WTC11 (cell line): ENCODE results near the gene HS2ST1. TPM values are rescaled to one million over a fixed set of nuclear protein-coding genes. Genes with fewer than 3 reads are reported as not detected.

Source experiments
- ATAC-seq: fragments of 200-7000 bp; cut with Tn5 transposase; 2 replicates; pipeline ENCODE4 v1.10.0; 2021; ENCODE audit warnings: mild to moderate bottlenecking, moderate library complexity
- CTCF ChIA-PET: fragments of 300-600 bp; sonication (Branson Sonifier 250); formaldehyde crosslinking; loops from one replicate; lab custom pipeline; 2021; ENCODE audit warnings: antibody characterized with exemption; lab: Charles Lee
- POLR2A ChIA-PET: fragments of 350-600 bp; sonication (Branson Sonifier 250); formaldehyde crosslinking; loops from one replicate; lab custom pipeline; 2021; ENCODE audit warnings: antibody characterized with exemption; lab: Charles Lee
- DNase-seq: peaks from one replicate; pipeline ENCODE4 v3.0.0; 2021; ENCODE audit warnings: low spot score
- H3K27ac Mint-ChIP-seq: 2 replicates; pipeline ENCODE4 v1.8.0; 2021; ENCODE audit warnings: mixed read lengths
- H3K27me3 Mint-ChIP-seq: 2 replicates; pipeline ENCODE4 v1.8.0; 2021; ENCODE audit warnings: low read depth, mild to moderate bottlenecking, moderate library complexity, mixed read lengths
- H3K36me3 Mint-ChIP-seq: 2 replicates; pipeline ENCODE4 v1.8.0; 2021; ENCODE audit warnings: mixed read lengths
- H3K4me1 Mint-ChIP-seq: 2 replicates; pipeline ENCODE4 v1.8.0; 2022; ENCODE audit warnings: mixed read lengths
- H3K4me3 Mint-ChIP-seq: 2 replicates; pipeline ENCODE4 v1.8.0; 2021; ENCODE audit warnings: mild to moderate bottlenecking, moderate library complexity, mixed read lengths
- H3K9me3 Mint-ChIP-seq: 2 replicates; pipeline ENCODE4 v1.8.0; 2021; ENCODE audit warnings: mixed read lengths
- ELF4 ChIP-seq: sonication (generic); formaldehyde crosslinking; IDR thresholded peaks from 2 replicates; pipeline ENCODE4 v1.8.1; 2022; ENCODE audit warnings: low read depth, mild to moderate bottlenecking, moderate library complexity, missing genetic modification reagents
- JAZF1 ChIP-seq: fragments of 250-450 bp; sonication (Bioruptor Pico); IDR thresholded peaks from 2 replicates; pipeline ENCODE4 v1.9.0; 2021; ENCODE audit warnings: moderate library complexity, mild to moderate bottlenecking, inconsistent platforms
- KAT7 ChIP-seq: sonication (generic); formaldehyde crosslinking; IDR thresholded peaks from 2 replicates; pipeline ENCODE4 v1.8.1; 2023; ENCODE audit warnings: missing genetic modification reagents, mild to moderate bottlenecking, borderline replicate concordance
- NFATC4 ChIP-seq: fragments of 250-450 bp; sonication (Bioruptor Pico); IDR thresholded peaks from 2 replicates; pipeline ENCODE4 v1.9.0; 2021; ENCODE audit warnings: mild to moderate bottlenecking
- NFE2L1 ChIP-seq: sonication (generic); formaldehyde crosslinking; IDR thresholded peaks from 2 replicates; pipeline ENCODE4 v1.8.1; 2023; ENCODE audit warnings: missing genetic modification reagents
- SOX15 ChIP-seq: fragments of 250-450 bp; sonication (Bioruptor Pico); IDR thresholded peaks from 2 replicates; pipeline ENCODE4 v1.9.0; 2021; ENCODE audit warnings: mild to moderate bottlenecking
- TEAD4 ChIP-seq: sonication (generic); formaldehyde crosslinking; IDR thresholded peaks from 2 replicates; pipeline ENCODE4 v1.8.0; 2022; ENCODE audit warnings: mild to moderate bottlenecking, missing genetic modification reagents
- ZNF138 ChIP-seq: sonication (generic); formaldehyde crosslinking; conservative IDR thresholded peaks from 2 replicates; pipeline ENCODE4 v1.8.1; 2022; ENCODE audit warnings: mild to moderate bottlenecking, moderate library complexity, missing genetic modification reagents
- ZNF317 ChIP-seq: sonication (generic); formaldehyde crosslinking; IDR thresholded peaks from 2 replicates; pipeline ENCODE4 v1.8.1; 2023; ENCODE audit warnings: low read depth, mild to moderate bottlenecking, moderate library complexity, missing genetic modification reagents, borderline replicate concordance
- ZNF423 ChIP-seq: fragments of 250-450 bp; sonication (Bioruptor Pico); IDR thresholded peaks from 2 replicates; pipeline ENCODE4 v2.1.2; 2022; ENCODE audit warnings: mild to moderate bottlenecking, moderate library complexity
- total RNA-seq: library from RNA; stranded (reverse); gene quantifications from 3 replicates; pipeline ENCODE4 v1.2.3, GENCODE V29; 2021
- TF ChIP-seq, protein P1 (sequence below): fragments of 250-450 bp; sonication (Bioruptor Pico); IDR thresholded peaks from 2 replicates; pipeline ENCODE4 v1.9.0; 2021; ENCODE audit warnings: mild to moderate bottlenecking
- TF ChIP-seq, protein P2 (sequence below): sonication (generic); formaldehyde crosslinking; IDR thresholded peaks from 2 replicates; pipeline ENCODE4 v1.8.1; 2023; ENCODE audit warnings: mild to moderate bottlenecking, missing genetic modification reagents, borderline replicate concordance
- TF ChIP-seq, protein P3 (sequence below): sonication (generic); formaldehyde crosslinking; IDR thresholded peaks from 2 replicates; pipeline ENCODE4 v1.8.1; 2022; ENCODE audit warnings: mild to moderate bottlenecking, moderate library complexity, missing genetic modification reagents
- TF ChIP-seq, protein P4 (sequence below): sonication (generic); formaldehyde crosslinking; IDR thresholded peaks from 2 replicates; pipeline ENCODE4 v1.8.0; 2022; ENCODE audit warnings: mild to moderate bottlenecking, missing genetic modification reagents
- TF ChIP-seq, protein P5 (sequence below): sonication (generic); formaldehyde crosslinking; conservative IDR thresholded peaks from 2 replicates; pipeline ENCODE4 v1.8.1; 2022; ENCODE audit warnings: mild to moderate bottlenecking, missing genetic modification reagents
- TF ChIP-seq, protein P6 (sequence below): fragments of 250-450 bp; sonication (Bioruptor Pico); IDR thresholded peaks from 2 replicates; pipeline ENCODE4 v1.9.0; 2021; ENCODE audit warnings: mild to moderate bottlenecking, borderline replicate concordance
- TF ChIP-seq, protein P7 (sequence below): sonication (generic); formaldehyde crosslinking; IDR thresholded peaks from 2 replicates; pipeline ENCODE4 v1.8.0; 2022; ENCODE audit warnings: mild to moderate bottlenecking, missing genetic modification reagents

The HS2ST1 gene
- total RNA-seq, 1 experiment from 2014 or later, result 24.7 TPM

DNA sequence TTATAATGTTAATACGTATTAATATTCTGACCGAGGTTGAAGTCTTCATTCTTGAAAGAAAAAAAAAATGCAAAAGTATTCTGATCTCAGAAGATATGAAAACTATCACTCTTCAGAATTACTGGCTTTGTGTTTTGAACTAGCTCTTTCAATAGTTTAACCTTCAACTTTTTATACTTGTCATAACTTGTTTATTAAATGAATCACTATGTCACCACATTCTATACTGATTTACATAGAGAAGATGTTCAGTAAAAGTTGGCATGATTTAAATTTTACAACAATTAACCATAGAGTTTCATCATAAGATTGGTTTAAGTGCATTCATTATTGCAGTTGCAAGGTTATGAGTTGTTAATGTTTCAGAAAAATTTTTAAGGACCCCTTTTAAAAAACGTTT lies 57.3 kb downstream of the HS2ST1 start:
- POLR2A ChIA-PET, result interaction anchor here (0.6 kb wide), 1 partner anchor 11 kb away, joined by 3 read pairs; no protein-coding TSS in a partner anchor
- TF ChIP-seq, protein P1, sequence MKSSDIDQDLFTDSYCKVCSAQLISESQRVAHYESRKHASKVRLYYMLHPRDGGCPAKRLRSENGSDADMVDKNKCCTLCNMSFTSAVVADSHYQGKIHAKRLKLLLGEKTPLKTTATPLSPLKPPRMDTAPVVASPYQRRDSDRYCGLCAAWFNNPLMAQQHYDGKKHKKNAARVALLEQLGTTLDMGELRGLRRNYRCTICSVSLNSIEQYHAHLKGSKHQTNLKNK (CRISPR knock-in tag), result no peak
- TF ChIP-seq, protein P2, sequence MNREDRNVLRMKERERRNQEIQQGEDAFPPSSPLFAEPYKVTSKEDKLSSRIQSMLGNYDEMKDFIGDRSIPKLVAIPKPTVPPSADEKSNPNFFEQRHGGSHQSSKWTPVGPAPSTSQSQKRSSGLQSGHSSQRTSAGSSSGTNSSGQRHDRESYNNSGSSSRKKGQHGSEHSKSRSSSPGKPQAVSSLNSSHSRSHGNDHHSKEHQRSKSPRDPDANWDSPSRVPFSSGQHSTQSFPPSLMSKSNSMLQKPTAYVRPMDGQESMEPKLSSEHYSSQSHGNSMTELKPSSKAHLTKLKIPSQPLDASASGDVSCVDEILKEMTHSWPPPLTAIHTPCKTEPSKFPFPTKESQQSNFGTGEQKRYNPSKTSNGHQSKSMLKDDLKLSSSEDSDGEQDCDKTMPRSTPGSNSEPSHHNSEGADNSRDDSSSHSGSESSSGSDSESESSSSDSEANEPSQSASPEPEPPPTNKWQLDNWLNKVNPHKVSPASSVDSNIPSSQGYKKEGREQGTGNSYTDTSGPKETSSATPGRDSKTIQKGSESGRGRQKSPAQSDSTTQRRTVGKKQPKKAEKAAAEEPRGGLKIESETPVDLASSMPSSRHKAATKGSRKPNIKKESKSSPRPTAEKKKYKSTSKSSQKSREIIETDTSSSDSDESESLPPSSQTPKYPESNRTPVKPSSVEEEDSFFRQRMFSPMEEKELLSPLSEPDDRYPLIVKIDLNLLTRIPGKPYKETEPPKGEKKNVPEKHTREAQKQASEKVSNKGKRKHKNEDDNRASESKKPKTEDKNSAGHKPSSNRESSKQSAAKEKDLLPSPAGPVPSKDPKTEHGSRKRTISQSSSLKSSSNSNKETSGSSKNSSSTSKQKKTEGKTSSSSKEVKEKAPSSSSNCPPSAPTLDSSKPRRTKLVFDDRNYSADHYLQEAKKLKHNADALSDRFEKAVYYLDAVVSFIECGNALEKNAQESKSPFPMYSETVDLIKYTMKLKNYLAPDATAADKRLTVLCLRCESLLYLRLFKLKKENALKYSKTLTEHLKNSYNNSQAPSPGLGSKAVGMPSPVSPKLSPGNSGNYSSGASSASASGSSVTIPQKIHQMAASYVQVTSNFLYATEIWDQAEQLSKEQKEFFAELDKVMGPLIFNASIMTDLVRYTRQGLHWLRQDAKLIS (CRISPR knock-in tag), result no peak
- no peak for TF ChIP-seq ZNF423 (CRISPR knock-in tag)
- TF ChIP-seq TEAD4 (CRISPR knock-in tag), result no peak
- TF ChIP-seq NFE2L1 (CRISPR knock-in tag), result no peak
- TF ChIP-seq, protein P3, sequence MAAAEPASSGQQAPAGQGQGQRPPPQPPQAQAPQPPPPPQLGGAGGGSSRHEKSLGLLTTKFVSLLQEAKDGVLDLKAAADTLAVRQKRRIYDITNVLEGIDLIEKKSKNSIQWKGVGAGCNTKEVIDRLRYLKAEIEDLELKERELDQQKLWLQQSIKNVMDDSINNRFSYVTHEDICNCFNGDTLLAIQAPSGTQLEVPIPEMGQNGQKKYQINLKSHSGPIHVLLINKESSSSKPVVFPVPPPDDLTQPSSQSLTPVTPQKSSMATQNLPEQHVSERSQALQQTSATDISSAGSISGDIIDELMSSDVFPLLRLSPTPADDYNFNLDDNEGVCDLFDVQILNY, result no peak
- TF ChIP-seq, protein P4, sequence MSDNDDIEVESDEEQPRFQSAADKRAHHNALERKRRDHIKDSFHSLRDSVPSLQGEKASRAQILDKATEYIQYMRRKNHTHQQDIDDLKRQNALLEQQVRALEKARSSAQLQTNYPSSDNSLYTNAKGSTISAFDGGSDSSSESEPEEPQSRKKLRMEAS, result no peak
- TF ChIP-seq, protein P5, sequence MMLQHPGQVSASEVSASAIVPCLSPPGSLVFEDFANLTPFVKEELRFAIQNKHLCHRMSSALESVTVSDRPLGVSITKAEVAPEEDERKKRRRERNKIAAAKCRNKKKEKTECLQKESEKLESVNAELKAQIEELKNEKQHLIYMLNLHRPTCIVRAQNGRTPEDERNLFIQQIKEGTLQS, result no peak
- TF ChIP-seq, protein P6, sequence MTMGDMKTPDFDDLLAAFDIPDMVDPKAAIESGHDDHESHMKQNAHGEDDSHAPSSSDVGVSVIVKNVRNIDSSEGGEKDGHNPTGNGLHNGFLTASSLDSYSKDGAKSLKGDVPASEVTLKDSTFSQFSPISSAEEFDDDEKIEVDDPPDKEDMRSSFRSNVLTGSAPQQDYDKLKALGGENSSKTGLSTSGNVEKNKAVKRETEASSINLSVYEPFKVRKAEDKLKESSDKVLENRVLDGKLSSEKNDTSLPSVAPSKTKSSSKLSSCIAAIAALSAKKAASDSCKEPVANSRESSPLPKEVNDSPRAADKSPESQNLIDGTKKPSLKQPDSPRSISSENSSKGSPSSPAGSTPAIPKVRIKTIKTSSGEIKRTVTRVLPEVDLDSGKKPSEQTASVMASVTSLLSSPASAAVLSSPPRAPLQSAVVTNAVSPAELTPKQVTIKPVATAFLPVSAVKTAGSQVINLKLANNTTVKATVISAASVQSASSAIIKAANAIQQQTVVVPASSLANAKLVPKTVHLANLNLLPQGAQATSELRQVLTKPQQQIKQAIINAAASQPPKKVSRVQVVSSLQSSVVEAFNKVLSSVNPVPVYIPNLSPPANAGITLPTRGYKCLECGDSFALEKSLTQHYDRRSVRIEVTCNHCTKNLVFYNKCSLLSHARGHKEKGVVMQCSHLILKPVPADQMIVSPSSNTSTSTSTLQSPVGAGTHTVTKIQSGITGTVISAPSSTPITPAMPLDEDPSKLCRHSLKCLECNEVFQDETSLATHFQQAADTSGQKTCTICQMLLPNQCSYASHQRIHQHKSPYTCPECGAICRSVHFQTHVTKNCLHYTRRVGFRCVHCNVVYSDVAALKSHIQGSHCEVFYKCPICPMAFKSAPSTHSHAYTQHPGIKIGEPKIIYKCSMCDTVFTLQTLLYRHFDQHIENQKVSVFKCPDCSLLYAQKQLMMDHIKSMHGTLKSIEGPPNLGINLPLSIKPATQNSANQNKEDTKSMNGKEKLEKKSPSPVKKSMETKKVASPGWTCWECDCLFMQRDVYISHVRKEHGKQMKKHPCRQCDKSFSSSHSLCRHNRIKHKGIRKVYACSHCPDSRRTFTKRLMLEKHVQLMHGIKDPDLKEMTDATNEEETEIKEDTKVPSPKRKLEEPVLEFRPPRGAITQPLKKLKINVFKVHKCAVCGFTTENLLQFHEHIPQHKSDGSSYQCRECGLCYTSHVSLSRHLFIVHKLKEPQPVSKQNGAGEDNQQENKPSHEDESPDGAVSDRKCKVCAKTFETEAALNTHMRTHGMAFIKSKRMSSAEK, result no peak
- TF ChIP-seq KAT7, result no peak
- TF ChIP-seq JAZF1 (CRISPR knock-in tag), result no peak
- no peak for TF ChIP-seq SOX15
- TF ChIP-seq ZNF138 (CRISPR knock-in tag), result no peak
- TF ChIP-seq, protein P7, sequence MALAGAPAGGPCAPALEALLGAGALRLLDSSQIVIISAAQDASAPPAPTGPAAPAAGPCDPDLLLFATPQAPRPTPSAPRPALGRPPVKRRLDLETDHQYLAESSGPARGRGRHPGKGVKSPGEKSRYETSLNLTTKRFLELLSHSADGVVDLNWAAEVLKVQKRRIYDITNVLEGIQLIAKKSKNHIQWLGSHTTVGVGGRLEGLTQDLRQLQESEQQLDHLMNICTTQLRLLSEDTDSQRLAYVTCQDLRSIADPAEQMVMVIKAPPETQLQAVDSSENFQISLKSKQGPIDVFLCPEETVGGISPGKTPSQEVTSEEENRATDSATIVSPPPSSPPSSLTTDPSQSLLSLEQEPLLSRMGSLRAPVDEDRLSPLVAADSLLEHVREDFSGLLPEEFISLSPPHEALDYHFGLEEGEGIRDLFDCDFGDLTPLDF (CRISPR knock-in tag), result no peak
- TF ChIP-seq ELF4, result no peak
- TF ChIP-seq NFATC4 (CRISPR knock-in tag), result no peak
- no peak for TF ChIP-seq ZNF317 (CRISPR knock-in tag)
- H3K27ac Mint-ChIP-seq, result no peak overlapping the region

More for the DNA sequence above, 57.3 kb downstream of the HS2ST1 start:
- DNase-seq, result no peak
- CTCF ChIA-PET, result no interaction called here
- H3K9me3 Mint-ChIP-seq, result no peaks in the 10 kb centered on the region
- no peaks in the 10 kb centered on the region for H3K36me3 Mint-ChIP-seq
- no peaks in the 10 kb centered on the region for H3K27me3 Mint-ChIP-seq
- H3K4me1 Mint-ChIP-seq, result peaks cover 26% of the 10 kb centered on the region
- ATAC-seq, result no peak
- H3K4me3 Mint-ChIP-seq, result no peak overlapping the region
